ENCODE results near the gene ADAM12.

DNA sequence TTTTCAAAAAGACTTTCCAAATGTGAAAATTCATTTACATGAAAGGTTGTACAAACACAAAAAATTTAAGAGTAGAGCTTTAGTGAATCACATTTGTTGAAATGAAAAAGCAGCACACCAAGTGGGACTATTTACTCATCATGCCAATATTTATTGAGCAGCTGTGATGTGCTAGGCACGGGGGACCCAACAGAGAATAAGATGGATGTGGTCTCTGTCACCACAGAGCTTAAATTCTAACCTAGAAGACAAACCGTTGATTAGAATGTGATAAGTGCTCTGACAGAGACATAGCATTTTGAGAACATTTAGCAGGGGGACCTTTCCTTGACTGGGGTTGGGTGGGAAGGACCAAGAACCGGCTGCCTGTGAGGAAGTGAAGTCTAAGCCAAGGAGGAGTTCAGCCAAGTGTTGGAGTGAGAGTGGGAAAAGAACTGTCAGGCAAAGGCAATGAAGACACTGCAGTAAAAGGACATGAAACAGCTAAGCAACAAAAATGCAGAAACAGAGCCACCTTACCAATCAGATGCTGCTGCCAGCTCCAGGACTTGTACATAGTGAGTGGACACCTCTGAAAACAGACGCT, 19.1 kb downstream of the ADAM12 start:
- TF ChIP-seq CTCF (IDR thresholded peaks at IDR 0.05; ENCODE audit: low read depth, low read length, missing input control) (no peak), FOXA1 (IDR thresholded peaks at IDR 0.05) (no peak), TAF1 (conservative IDR thresholded peaks at IDR 0.05) (no peak), GABPA (IDR thresholded peaks at IDR 0.05 in 1 of 2, conservative IDR thresholded peaks at IDR 0.05 in 1 of 2) (no peak), YY1 (IDR thresholded peaks at IDR 0.05) (no peak)
- TF ChIP-seq, protein P1, sequence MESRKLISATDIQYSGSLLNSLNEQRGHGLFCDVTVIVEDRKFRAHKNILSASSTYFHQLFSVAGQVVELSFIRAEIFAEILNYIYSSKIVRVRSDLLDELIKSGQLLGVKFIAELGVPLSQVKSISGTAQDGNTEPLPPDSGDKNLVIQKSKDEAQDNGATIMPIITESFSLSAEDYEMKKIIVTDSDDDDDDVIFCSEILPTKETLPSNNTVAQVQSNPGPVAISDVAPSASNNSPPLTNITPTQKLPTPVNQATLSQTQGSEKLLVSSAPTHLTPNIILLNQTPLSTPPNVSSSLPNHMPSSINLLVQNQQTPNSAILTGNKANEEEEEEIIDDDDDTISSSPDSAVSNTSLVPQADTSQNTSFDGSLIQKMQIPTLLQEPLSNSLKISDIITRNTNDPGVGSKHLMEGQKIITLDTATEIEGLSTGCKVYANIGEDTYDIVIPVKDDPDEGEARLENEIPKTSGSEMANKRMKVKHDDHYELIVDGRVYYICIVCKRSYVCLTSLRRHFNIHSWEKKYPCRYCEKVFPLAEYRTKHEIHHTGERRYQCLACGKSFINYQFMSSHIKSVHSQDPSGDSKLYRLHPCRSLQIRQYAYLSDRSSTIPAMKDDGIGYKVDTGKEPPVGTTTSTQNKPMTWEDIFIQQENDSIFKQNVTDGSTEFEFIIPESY (IDR thresholded peaks at IDR 0.05): no peak

Measured in liver (tissue), 3 donors.